GM10266 (cell line): ENCODE results near the gene SAMD4A.
A peak's percentile ranks its signal among the peaks of the same experiment; 100 is the strongest.

Experiments used
- DNase-seq: peaks from one replicate; pipeline ENCODE4 v3.0.0; 2012; ENCODE audit errors: extremely low spot score
- TF ChIP-seq, protein P1 (sequence below): IDR thresholded peaks from 2 replicates; pipeline ENCODE4 v1.5.1; 2012; ENCODE audit warnings: mild to moderate bottlenecking, low read depth; ENCODE audit not compliant: control insufficient read depth, insufficient read depth; ENCODE audit errors: missing control alignments

The SAMD4A gene

DNA sequence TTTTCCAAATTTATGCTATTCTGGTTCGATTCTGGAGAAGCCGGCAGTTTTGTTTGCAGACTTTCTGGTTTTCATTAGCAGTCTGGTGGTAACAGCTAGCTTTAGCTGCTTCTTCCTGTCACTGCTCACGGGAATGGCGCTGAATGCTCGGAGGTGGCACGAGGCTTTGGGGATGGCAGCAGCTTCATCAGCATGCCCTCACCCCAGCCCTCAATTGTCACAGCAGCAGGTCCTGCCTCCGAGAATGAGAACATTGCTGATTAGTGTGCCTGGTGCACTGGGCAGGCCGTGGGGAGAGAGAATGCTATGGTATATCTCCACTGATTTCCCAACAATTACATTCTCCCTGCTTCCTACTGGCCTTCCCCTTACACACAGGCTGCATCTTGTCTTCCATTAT lies 73.6 kb downstream of the SAMD4A start:
- TF ChIP-seq, protein P1, sequence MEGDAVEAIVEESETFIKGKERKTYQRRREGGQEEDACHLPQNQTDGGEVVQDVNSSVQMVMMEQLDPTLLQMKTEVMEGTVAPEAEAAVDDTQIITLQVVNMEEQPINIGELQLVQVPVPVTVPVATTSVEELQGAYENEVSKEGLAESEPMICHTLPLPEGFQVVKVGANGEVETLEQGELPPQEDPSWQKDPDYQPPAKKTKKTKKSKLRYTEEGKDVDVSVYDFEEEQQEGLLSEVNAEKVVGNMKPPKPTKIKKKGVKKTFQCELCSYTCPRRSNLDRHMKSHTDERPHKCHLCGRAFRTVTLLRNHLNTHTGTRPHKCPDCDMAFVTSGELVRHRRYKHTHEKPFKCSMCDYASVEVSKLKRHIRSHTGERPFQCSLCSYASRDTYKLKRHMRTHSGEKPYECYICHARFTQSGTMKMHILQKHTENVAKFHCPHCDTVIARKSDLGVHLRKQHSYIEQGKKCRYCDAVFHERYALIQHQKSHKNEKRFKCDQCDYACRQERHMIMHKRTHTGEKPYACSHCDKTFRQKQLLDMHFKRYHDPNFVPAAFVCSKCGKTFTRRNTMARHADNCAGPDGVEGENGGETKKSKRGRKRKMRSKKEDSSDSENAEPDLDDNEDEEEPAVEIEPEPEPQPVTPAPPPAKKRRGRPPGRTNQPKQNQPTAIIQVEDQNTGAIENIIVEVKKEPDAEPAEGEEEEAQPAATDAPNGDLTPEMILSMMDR: no peak
- DNase-seq: no peak

DNA sequence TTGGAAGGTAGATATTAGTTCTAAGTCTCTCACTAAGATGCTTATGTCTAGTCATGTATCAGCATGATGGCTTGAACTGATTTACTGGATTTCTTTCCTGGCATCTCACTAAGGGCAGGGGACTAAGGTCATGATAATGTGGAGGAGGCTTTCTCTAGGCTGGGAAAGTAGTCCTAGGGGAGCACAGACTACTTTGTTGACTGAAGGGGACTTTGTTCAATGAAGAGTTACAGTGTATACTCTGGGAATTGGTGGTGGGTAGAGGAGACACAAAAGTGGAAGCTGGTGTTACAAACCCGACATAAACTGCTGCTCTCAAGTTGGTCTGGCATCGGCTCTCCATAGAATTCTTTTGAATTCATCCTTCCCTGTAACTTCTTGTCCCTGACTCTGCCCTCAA lies 75.2 kb downstream of the SAMD4A start:
- DNase-seq: no peak
- TF ChIP-seq, protein P1: no peak

DNA sequence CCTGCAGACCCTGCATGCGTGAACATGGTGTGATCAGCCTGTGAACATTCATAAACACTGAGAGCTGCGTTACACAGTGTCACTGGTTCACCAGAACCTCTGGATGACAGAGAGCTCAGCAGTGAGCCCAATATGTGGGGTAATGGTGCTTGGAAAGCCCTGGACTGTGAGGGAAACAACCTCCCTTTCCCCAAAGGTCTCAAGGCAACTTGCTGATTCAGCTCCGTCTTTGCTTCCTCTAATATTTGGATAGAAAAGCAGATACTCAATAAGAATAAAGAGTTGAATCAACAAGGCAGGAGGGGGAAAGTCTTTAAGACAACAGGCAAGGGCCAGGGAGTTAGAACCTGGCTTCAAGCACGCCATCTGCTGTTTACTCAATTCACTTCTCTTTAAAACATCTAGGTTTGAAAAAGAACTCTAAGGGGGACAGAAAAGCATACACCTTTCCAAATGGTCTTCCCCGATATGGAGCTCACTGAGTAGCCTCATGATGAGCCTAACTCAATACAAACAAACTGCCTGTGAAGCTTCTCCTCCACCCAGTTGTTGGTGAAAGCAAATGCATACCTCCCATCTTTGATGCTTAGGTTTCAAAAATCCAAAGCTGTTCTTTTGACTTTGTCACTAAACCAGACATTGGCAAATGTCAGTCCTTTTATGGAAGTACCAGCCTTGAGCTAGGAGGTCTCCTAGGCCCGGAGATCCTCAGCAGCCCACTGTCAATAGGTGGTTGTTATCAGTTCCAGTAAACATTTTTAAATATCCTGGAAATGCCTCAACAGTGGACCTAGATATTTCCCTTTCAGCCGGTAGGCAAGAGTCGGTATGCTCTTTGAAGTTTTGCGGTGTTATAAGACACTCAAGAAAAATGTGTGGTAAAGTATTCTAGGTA lies 76.1 kb downstream of the SAMD4A start:
- DNase-seq: peak; percentile 21
- TF ChIP-seq, protein P1: peak; percentile 16

DNA sequence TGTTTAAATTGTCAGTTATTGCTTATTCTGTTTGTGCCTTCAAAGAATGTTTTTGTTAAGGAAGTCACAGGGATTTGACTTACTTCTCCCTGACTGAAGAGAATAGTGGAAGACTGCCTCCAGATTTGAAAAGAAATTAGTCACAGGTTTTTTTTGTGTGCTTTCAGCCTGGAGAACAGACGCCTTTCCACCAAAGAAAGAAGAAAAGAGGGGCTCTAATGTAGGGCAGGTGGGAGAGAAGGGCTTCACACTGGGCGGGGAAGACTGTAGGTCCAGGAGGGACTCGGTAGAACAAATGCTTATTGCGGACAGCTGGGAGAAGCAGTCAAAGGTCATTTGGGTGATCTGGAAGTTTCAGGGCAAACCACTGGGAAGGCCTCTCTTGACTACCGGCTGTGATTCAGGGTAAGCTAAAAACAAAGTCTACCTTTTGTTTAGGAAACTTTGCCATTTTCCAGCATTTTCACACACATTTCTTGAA lies 76.8 kb downstream of the SAMD4A start:
- DNase-seq: no peak
- TF ChIP-seq, protein P1: no peak

DNA sequence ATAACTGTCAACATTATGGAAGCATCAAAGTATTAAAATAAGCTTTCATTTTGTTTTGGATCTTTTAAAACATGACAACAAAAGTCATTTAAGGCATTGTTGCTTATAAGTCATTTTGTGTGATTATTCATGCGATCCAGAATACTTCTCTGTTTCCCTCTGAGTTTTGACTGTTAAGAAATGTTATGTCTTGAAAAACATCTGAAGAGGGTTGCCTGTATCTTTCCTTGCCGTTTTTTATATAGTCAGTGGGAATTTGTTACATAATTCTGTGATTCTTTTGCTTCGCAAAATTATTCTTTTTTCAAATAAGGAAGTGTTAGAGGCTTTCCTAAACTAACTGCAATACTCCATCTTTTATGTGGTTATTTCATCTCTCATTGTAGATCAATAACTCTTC lies 78.7 kb downstream of the SAMD4A start:
- DNase-seq: no peak
- TF ChIP-seq, protein P1: no peak

DNA sequence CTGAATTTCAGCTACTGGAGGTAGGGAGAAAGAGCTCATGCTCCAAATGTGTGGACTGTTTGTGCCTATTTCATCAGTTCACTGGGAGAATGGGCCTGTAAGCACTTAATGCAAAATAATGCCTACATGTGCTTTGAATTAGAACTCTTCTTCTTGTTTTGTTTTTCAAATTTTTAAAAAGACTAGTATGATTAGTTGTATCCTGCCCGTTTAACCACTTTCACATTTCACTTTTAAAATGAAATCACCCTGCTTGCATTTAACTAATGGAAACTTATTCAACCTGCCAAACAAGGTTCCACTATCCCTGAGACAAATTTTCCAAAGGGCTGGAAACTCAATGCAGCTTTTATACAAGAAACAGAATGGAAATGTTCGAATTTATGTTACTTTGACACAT lies 79.7 kb downstream of the SAMD4A start:
- TF ChIP-seq, protein P1: no peak
- no peak for DNase-seq

DNA sequence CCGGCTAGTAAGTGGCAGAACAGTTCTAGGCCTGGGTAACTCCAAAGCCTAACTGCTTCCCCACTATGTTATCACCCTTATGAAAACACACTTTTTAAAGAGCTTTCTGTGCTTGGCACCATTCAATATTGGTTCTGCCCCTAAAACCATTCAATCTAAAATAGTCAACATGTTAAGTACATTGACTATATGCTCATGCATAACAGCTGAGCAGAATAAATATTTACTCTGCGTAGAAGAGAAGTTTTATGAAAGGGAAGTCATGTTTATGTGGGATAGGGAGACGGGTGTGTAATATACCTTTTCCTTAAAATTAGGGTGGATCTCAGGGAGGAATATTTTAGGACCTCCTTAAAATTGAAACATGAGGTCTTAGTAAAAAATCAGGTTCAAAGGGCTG lies 80.5 kb downstream of the SAMD4A start:
- no peak for DNase-seq
- TF ChIP-seq, protein P1: no peak
